ENCODE measurements around the gene USP13. TPM values are rescaled to one million over a fixed set of nuclear protein-coding genes. Genes with fewer than 3 reads are reported as not detected.
A peak's percentile ranks its signal among the peaks of the same experiment; 100 is the strongest.

USP13 gene
- total RNA-seq, 1 donor, result 12.7 TPM

DNA sequence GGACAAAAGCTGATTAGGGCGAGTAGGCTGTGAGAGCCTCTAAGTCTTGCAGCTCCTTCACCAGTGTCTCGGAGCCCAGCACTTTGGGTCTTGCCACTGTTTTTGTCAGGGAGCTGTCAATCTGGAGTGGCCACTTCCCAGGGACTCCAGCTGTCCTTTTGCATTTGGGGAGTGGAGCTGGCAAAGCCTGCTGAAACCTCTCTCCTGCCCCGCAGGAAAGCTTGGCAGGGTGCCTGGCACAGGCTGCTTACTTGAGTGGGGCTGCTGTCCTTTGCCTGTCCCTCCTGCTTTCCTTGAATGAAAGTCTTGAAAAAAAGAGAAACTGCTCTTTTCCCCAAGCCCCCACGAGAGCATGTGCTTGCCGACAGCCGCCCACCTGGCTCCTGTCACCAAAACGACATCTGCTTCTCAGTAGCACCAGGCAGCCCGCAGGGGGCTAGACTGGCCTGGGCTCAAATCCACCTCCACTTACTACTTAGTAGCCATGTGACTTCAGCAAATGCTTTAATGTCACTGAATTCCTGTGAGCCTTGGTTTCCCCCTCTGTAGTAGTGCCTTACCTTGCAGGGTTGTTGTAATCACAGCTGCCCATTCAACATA lies 13.7 kb downstream of the USP13 start:
- no peak for DNase-seq (ENCODE audit: insufficient read length, low spot score, missing footprints)
- Histone ChIP-seq H3K4me3 (ENCODE audit: insufficient read depth, low read length) (no peak overlapping the region), H3K4me1 (ENCODE audit: insufficient read depth, low read length) (no peaks in the 10 kb centered on the region), H3K36me3 (ENCODE audit: insufficient read depth, low read length) (no peaks in the 10 kb centered on the region), H3K4me2 (ENCODE audit: insufficient read depth, low read length) (peak overlapping the region; percentile 13), H3K27ac (ENCODE audit: low read depth, low read length) (no peak overlapping the region), H3K27me3 (ENCODE audit: insufficient read depth, low read length) (no peaks in the 10 kb centered on the region), H3K79me2 (ENCODE audit: insufficient read depth, low read length) (peaks cover 88% of the 10 kb centered on the region), H4K20me1 (ENCODE audit: insufficient read depth, low read length) (peaks cover 7% of the 10 kb centered on the region), H2AFZ (ENCODE audit: low read length) (no peak overlapping the region), H3K9me3 (ENCODE audit: low read depth, low read length) (no peaks in the 10 kb centered on the region)
- TF ChIP-seq, protein P1, sequence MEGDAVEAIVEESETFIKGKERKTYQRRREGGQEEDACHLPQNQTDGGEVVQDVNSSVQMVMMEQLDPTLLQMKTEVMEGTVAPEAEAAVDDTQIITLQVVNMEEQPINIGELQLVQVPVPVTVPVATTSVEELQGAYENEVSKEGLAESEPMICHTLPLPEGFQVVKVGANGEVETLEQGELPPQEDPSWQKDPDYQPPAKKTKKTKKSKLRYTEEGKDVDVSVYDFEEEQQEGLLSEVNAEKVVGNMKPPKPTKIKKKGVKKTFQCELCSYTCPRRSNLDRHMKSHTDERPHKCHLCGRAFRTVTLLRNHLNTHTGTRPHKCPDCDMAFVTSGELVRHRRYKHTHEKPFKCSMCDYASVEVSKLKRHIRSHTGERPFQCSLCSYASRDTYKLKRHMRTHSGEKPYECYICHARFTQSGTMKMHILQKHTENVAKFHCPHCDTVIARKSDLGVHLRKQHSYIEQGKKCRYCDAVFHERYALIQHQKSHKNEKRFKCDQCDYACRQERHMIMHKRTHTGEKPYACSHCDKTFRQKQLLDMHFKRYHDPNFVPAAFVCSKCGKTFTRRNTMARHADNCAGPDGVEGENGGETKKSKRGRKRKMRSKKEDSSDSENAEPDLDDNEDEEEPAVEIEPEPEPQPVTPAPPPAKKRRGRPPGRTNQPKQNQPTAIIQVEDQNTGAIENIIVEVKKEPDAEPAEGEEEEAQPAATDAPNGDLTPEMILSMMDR (IDR thresholded peaks at IDR 0.05; ENCODE audit: extremely low read depth, low read depth, low read length), result no peak

DNA sequence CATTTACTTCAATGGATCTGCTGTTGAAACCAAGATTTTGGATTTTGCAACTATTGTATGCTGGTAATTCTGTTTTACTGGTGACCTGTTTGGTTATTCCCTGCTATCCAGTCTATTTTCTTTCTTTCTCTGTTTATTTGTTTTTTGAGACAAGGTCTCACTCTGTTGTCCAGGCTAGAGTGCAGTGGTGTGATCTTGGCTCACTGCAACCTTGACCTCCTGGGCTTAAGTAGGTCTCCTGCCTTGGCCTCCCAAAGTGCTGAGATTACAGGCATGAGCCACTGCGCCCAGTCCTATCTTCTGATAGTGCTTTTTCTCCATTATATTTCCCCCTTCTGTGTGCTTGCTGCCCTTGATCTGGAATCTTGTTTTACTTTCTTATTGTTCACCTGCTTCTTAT lies 15.6 kb downstream of the USP13 start:
- no peaks in the 10 kb centered on the region for H3K9me3 ChIP-seq (ENCODE audit: low read depth, low read length)
- no peaks in the 10 kb centered on the region for H3K36me3 ChIP-seq (ENCODE audit: insufficient read depth, low read length)
- H3K4me3 ChIP-seq (ENCODE audit: insufficient read depth, low read length), result no peak overlapping the region
- no peak overlapping the region for H3K4me2 ChIP-seq (ENCODE audit: insufficient read depth, low read length)
- no peaks in the 10 kb centered on the region for H3K27me3 ChIP-seq (ENCODE audit: insufficient read depth, low read length)
- H2AFZ ChIP-seq (ENCODE audit: low read length), result no peak overlapping the region
- TF ChIP-seq, protein P1 (IDR thresholded peaks at IDR 0.05; ENCODE audit: extremely low read depth, low read depth, low read length), result no peak
- H4K20me1 ChIP-seq (ENCODE audit: insufficient read depth, low read length), result peaks cover 6% of the 10 kb centered on the region
- H3K4me1 ChIP-seq (ENCODE audit: insufficient read depth, low read length), result no peaks in the 10 kb centered on the region
- no peak for DNase-seq (ENCODE audit: insufficient read length, low spot score, missing footprints)
- H3K27ac ChIP-seq (ENCODE audit: low read depth, low read length), result no peak overlapping the region
- peaks cover 86% of the 10 kb centered on the region for H3K79me2 ChIP-seq (ENCODE audit: insufficient read depth, low read length)

DNA sequence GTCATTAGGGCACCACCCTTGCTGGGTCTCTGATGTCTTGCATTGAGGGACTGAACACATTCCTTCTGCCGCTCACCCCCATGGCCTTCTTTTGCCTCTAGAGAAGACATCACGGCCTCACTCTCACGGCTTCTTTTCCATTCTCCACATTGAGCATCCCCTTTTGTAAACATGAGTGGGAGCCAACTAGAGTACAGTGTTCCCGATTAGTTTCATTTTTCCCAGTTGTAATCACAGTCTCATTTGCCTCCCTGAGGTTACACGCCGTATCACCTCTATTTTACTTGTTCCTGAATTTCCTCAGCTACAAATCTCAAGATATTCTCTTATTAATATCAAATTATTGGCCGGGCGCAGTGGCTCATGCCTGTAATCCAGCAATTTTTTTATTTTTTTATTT lies 17.5 kb downstream of the USP13 start:
- H2AFZ ChIP-seq (ENCODE audit: low read length), result no peak overlapping the region
- peaks cover 84% of the 10 kb centered on the region for H3K79me2 ChIP-seq (ENCODE audit: insufficient read depth, low read length)
- H4K20me1 ChIP-seq (ENCODE audit: insufficient read depth, low read length), result peaks cover 6% of the 10 kb centered on the region
- H3K36me3 ChIP-seq (ENCODE audit: insufficient read depth, low read length), result no peaks in the 10 kb centered on the region
- no peak for DNase-seq (ENCODE audit: insufficient read length, low spot score, missing footprints)
- peak overlapping the region; percentile 47 for H3K4me2 ChIP-seq (ENCODE audit: insufficient read depth, low read length)
- TF ChIP-seq, protein P1 (IDR thresholded peaks at IDR 0.05; ENCODE audit: extremely low read depth, low read depth, low read length), result no peak
- H3K27ac ChIP-seq (ENCODE audit: low read depth, low read length), result no peak overlapping the region
- H3K4me3 ChIP-seq (ENCODE audit: insufficient read depth, low read length), result no peak overlapping the region
- H3K4me1 ChIP-seq (ENCODE audit: insufficient read depth, low read length), result no peaks in the 10 kb centered on the region
- H3K27me3 ChIP-seq (ENCODE audit: insufficient read depth, low read length), result no peaks in the 10 kb centered on the region
- no peaks in the 10 kb centered on the region for H3K9me3 ChIP-seq (ENCODE audit: low read depth, low read length)

DNA sequence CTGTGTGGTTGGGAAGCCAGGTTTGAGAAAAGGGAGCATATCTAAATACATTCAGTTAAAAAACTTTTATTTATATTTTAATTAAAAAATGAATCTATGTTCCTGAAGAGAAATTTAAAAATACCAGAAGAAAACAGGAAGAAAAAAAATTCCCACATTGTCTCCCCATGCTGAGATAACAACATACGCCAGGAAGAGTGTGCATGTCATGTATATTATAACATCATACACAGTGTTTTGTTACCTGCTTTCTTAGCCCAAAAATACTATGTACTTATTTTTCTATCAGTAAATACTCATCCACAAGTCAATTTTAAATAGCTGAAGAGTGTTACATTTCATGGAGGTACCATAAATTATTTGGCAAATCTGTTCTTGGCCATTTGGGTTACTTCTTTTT lies 18.5 kb downstream of the USP13 start:
- no peaks in the 10 kb centered on the region for H3K4me1 ChIP-seq (ENCODE audit: insufficient read depth, low read length)
- TF ChIP-seq, protein P1 (IDR thresholded peaks at IDR 0.05; ENCODE audit: extremely low read depth, low read depth, low read length), result no peak
- no peaks in the 10 kb centered on the region for H3K27me3 ChIP-seq (ENCODE audit: insufficient read depth, low read length)
- H3K4me2 ChIP-seq (ENCODE audit: insufficient read depth, low read length), result no peak overlapping the region
- peaks cover 81% of the 10 kb centered on the region for H3K79me2 ChIP-seq (ENCODE audit: insufficient read depth, low read length)
- no peak overlapping the region for H3K27ac ChIP-seq (ENCODE audit: low read depth, low read length)
- no peak for DNase-seq (ENCODE audit: insufficient read length, low spot score, missing footprints)
- peaks cover 1% of the 10 kb centered on the region for H4K20me1 ChIP-seq (ENCODE audit: insufficient read depth, low read length)
- no peaks in the 10 kb centered on the region for H3K36me3 ChIP-seq (ENCODE audit: insufficient read depth, low read length)
- no peaks in the 10 kb centered on the region for H3K9me3 ChIP-seq (ENCODE audit: low read depth, low read length)
- no peak overlapping the region for H2AFZ ChIP-seq (ENCODE audit: low read length)
- H3K4me3 ChIP-seq (ENCODE audit: insufficient read depth, low read length), result no peak overlapping the region
